EL (cell line): ENCODE results near the gene ARHGDIG.
"Not testable (repeated sequence)": the region's sequence is repeated elsewhere in the genome, so short reads cannot be mapped to it uniquely, and the experiment has no call there.

Experiments used
- DNase-seq: peaks from one replicate; pipeline ENCODE4 v3.0.0-alpha.2; 2016

The ARHGDIG gene

DNA sequence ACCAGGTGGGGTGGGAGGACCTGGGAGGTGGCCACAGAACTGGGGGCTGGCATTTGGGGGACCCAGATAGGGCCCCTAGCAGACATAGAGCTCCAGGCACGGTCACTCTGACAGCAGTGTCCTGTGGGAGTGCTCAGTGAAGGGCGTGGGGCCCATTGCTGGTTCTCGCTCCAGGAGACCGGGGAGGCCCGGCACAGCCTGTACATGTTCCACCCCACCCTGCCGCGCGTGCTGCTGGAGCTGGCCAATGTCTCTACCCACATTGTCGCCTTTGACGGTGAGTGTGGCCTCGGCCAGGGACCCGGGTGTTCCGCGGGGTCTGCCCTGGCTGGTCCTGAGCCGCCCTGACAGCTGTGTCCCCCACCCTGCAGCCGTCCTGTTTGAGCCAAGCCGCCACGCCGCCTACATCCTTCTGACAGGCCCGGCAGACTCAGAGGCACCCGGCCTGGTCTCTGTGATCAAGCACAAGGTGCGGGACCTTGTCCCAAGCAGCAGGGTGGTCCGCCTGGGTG lies 15.9 kb upstream of the ARHGDIG start:
- DNase-seq, result no peak

DNA sequence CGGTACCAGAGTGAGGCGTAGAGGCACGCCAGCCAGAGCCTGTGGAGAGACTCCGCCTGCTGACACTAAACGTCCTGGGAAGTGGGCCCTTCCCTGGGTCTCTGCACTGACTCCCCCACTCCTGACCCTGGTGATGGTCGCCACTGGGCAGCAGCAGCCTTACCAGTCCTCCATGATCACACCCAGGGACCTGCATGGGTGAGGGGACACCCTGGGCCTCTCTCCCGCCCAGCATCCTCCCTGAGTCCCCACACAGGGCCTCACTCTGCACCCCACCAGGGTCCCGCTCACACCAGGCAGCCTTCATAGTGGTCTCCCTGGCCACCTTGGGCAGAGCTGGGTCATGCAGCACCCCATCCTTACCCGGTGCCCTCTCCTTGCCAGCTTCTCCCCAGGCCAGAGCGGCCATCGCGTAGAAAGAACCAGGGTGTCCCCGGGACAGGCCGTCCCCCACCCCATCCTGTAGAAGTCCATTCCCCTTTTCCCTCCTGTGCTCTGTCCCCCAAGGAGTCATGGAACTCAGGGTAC lies 15.3 kb upstream of the ARHGDIG start:
- no peak for DNase-seq

DNA sequence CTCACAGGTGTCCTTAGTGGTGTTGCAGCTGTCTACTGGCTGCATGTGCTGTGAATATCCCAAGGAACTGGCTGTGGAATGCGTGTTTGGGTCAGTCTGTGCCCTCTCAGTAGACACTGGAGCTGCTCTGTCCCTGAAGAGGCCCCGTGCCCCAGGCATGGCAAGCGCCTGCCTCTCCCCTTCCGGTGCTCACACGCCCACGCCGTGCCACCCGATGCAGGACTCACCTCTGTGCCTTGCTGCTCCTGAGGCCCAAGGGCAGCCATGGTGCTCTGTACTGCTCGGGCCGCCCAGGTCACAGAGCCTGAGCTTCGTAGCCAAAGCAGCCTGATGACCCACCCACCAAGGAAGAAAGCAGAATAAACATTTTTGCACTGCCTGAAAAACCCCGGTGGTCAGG lies 14.7 kb upstream of the ARHGDIG start:
- no peak for DNase-seq

DNA sequence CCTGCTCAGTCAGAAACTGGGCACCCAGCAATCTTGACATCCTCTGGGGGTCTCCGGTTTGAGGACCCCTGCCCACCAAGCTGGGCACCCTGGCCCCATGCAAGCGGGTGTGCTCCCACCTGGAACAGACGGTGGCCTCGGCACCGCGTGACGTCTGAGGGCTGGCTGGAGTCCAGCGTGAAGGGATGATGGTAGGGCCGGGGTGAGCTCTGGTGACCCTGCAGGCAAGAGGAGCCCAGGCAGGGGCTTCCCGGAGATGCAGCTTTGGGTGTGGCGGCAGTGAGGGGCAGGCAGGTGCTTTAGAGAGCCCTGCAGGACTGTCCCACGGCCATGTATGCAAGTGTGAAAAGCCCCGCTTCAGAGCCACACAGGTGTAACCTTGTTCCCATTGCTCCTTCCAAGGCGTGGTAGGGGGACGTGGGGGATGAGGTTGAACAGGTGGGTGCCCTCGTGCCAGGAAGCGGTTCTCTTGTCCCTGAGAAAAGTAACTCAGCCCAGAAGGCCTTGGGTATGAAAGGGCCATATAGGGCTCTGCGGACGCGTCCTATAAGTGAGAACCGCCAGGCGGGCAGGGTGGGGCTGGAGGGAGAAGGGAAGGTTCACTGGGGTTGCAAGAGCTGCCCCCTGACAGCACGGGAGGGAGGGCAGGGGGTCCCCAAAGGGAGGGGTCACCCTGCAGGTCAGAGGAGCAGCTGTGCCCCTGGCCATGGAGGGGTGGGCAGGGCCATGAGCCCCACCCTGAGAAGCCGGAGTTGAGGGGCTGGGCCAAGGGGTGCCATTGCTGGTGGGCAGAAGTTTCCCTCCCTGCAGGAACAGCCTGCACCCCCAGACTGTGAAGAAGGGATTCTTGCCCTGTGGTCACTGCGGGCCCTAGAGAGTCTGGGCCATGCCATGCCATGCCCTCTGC lies 13.9 kb upstream of the ARHGDIG start:
- DNase-seq, result no peak

DNA sequence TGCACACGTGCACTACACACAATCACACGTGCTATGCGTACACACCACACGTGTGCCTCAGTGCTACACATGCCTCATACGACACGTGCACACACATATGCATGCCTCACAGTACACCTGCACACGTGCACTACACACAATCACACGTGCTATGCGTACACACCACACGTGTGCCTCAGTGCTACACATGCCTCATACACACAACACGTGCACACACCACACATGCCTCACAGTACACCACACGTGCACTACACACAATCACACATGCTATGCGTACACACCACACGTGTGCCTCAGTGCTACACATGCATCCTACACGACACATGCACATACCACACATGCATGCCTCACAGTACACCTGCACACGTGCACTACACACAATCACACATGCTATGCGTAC lies 12.8 kb upstream of the ARHGDIG start:
- DNase-seq, result not testable (repeated sequence)

DNA sequence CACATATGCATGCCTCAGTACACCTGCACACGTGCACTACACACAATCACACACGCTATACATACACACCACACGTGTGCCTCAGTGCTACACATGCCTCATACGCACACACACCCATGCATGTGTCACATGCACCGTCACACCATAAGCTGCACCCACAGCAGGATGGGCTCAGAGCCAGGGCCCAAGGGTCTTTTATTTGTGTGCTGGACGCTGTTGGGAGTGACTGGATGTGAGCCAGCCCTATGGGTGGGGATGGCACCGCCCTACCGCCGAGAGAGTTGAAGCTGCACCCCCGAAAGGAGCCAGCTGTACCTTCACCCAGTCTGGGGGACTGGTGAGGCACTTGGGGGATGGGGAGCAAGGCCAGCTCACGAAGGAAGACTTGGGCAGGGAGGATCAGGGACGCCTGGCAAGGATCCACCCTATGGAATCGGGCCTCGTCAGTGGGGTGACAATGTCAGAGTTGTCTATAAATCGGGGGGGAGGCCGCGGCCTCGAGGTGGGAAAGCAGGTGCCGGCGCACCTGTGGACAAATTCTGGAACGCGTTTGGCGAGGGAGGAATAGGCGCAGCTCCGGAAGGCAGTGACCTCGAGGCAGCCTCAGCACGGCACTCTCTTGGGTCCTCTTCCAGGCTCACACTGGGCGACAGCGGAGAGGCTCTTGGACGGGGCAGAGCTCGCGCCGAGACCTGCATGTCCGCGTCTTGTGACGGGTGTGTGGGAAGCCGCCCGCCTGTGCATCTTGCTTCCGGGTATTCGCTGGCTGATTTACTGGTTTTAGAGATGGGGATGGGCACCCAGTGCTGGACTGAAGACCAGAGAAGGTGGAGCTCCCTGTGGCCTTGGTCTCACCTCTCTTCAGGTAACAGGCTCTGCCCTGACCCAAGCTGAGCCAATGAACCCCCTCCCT lies 12.0 kb upstream of the ARHGDIG start:
- no peak for DNase-seq

DNA sequence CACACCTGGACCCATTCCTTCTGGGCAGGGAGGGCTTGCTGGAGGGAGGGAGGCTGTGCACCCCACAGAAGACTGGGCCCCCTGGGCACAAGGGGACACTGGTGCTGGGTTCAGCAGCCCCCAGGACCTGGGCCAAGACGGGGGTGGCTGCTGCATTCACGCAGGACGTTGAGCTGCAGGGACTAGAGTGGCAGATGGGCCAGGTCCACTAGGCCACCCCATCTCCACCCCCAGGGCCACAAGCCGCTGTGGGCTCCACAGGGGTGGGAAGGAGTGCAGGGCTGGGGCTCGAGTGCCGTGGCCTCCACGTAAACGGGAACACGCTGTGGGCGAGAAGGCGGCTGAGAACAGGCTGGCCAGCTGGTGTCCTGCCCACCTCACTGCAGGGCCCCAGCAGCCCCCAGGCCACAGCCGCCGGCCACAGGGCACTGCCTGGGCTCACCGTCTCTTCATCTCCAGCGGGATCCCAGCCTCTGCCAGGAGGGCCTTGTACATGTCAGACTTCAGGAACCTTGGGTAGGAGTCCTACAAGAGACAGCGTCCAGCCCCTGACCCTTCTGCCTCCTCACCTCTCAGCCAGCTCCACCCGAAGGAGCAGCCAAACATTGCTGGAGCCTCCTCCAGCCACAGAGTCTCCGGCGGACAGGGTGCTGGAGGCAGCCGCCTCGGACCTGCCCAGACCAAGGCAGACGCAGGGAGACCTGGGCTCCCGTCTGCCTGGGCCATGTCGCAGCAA lies 11.2 kb upstream of the ARHGDIG start:
- no peak for DNase-seq

DNA sequence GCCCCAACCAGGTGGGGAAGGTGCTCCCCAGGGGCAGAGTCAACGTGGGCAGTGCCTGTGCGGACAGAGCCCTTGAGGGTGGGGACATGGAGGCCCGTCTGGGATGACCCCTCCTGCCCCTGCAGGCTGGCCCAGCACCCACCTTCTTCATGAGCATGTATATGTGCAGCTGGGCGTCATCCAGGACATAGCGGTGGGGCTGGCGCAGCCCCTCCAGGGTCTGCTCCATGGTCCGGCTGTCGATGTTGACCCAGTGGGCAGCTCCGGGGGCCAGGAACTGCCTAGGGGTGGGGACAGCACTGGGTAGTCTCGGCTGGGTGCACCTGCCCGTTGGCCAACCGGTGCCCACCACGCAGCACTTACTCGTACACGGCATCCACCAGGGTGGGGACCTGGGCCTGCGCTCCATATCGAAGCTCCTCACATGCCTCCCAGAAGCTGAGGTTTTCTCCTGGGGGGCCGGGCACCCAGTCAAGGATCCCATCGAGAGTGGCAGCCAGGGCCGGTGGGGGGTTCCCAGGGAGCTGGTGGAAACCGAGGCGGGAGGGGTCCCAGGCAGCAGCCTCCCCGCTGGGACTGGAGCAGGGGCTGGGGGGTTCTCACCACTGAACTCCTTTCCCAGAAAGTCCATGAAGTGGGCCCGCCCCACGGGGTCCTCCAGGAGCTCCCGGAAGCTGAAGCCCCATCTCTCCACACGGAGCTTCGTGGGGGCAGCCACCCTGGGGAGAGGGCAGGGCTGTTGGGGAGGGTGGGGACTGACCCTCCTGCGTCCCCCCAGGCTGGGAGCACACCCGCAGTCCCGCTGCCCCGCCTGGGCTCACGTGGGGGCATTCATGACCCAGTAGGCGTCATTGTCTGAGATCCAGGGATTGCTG lies 9.8 kb upstream of the ARHGDIG start:
- no peak for DNase-seq

DNA sequence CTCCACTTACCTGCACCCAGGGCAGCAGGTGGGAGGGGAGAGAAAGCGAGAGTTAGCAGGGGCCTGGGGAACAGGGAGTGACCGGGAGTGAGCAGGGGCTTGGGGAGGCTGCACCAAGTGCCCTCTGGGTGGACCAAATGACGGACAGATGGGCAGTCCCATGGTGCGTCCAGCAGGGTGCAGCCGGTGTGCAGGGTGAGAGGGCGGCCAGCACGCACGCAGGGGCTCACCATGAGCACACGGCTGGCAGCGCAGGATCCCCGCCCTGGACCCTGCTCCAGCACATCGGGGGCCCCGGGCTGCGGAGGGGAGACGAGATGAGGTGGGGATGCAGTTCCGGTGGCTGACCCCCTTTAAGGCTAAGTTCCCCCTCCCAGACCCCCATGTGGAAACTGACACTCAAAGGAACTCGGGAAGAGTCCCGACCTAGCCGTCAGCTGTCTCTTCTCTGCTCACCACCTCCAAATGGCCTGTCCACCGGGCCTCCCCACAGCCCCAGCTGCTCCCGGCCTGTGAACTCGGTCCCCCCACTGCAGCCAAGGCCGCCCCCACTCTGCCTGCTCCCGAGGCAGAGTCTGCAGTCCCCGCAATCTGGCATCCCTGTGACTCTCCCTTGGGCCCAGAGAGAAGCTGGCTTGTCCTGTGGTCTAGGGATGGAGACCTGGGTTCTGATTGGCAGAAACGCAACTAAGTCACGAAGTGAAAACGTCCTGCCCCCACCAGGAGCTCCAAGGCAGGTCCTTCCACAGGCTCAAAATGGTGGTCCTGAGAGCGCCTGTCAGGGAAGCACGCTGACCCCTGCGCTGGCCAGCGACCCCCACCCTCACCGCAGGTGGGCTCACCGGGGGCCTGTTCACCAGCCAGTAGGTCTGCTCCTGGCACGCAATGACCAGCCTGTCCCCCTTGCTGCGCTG lies 7.5 kb upstream of the ARHGDIG start:
- DNase-seq, result no peak

DNA sequence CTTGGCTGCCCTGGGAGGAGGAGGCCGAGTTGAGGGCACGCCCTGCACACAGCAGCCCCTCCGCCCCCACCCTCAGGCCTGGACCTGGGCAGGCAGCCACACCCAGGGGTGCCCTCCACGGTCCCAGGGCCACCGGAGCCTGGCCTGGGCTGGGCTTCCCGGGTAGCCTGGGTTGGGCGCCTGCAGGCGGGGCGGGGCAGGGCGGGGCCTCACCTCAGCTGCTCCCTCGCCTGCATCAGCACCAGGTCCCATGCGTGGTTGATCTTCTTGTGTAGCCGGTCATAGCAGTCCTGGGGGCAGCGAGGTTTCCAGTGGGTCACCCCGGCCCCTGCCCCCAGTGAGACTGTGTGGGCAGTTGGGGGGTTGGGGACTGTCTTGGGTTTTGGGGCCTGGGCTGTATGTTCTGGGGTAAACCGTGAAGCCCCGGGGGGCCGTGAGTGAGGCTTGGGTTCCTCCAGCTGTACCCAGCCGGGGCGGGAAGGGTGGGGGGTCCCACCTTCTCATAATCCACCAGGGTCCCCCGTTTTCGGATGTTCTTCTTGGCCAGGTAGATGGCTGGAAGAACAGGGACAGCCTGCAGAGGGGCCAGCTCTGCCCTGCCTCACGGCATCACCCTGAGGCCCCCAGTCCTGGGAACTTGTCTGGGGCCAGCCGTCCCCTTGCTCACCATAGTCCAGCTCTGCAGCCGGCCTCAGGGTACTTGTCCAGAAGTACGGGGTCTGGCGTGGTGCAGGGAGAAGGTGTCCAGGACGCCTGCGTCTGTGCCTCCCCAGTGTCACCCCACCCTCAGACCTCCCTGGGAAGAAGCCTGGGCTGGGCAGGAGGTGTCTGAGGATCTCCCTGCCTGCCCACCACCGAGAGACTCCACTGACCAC lies 6.6 kb upstream of the ARHGDIG start:
- no peak for DNase-seq

DNA sequence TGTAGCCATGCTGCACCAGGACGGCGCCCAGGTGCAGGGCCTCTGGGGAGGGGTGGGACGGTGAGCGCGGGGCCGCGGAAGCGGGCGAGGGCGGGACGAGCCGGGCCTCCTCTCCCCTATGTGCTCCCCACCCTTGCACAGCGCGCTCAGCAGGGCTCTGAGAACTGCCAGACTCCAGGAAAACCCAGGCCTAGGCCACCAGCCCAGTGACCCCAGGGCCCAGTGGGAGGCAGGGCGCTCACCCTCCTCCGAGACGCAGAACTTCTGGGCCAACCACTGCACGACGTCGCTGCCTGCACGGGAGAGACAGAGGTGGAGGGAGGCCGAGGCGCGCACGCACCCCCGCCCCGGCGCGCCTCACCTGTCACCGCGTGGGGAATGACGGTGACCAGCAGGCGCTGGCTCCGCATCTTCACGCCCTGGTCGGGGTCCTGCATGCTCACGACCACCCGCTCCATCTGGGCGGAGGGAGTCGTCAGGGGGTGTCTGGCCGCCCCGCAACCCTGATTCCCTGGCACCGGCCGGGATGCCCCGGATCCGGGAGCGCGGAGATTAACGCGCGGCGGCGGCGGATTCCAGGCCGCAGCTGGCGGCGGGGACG lies 5.2 kb upstream of the ARHGDIG start:
- DNase-seq, result no peak

DNA sequence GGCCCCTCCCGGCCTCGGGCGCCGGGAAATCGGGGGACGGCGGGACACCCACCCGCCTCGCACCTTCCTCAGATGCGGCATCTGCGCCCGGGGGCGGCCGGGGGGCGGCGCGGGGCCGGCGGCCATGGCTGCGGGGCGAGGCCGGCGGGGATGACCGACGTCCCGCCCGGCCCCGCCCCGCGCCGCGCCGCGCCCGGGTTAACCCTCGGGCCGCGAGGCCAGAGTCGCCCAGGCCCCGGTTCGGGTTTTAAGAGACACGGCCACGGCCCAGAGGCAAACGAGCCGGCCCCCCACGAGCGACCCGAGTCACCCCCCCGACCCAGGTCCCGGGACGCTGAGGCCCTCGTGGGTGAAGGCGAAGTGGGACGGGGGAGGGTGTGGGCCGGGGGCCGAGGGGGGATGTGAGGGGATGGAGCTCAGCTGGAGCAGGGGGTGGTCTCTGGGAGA lies 4.6 kb upstream of the ARHGDIG start, which contains the start of gene RGS11:
RGS11 (minus strand) TSS at position 159 of the 447 bp plus-strand sequence; CDS start at position 126, 33 bp downstream.
- no peak for DNase-seq

DNA sequence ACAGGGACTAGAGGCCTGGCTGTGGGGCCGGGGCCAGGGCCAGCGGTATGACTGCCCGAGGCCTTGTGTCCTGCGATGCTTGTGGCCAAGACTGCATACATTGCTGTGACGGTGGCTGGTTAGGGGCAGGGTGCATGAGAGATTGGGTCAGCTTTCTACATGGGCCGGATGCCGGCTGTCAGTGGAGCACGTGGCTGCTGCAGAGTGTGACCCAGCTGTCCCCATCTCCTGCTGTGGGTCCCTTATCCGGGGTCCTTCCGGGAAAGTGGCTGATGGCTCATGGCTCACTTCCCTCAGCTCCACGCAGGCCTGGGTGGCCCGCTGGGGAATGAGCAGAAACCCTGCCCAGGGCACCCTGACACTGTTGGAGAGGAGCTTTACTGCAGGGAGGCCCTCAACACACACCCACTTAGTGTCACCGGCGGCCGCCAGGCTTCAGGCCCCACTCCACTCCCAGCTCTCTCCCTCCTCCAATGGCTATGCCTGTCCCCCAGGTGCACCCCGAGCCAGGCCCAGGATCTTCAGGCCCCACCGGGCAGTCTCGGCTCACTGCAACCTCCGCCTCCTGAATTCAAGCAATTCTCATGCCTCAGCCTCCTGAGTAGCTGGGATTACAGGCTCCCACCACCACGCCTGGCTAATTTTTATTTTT lies 3.8 kb upstream of the ARHGDIG start:
- DNase-seq, result no peak

DNA sequence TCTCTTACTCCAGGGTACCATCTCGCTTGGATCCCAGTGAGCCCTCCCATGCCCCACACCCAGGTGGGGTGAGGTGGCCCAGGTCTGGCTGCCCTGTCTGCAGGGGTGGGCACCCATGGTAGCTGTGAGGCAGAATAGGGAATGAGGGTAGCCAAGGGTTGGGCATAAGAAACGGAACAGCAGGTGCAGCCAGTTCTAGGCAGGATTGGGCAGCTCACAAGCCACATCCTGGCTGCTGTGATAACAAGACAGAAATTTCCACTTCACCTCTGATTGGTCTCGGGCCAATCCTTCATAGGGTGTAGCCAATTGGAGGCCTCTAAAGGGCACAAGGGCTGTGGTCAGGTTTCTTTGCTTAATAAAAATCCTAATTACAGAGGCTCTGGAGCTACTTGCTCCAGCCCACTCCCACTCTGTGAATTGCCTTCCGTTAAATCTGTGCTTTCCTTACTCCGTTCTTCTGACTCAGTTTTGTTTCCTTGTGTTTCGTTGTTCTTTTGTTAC lies 1.5 kb upstream of the ARHGDIG start:
- DNase-seq, result peak; percentile 21

DNA sequence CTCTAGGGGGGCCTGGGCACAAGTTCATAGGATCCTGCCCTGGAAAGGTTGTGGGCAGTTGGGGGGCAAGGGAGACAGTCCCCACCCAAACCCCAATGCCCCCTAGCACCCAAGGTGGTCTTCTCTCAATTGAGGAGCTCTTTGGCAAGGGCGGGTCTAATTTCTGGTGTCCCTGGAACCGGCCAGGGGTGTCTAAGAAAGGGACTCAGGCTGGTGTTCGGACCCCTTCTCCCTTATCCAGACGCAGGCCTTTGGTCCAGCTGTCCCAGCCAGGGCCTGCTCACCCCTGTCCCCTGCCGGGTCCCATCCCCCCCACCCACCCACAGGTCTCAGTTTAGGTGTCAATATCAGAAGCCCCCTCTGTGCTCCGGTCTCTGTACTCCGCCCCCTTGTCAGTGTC lies 860 bp upstream of the ARHGDIG start:
- DNase-seq, result no peak

DNA sequence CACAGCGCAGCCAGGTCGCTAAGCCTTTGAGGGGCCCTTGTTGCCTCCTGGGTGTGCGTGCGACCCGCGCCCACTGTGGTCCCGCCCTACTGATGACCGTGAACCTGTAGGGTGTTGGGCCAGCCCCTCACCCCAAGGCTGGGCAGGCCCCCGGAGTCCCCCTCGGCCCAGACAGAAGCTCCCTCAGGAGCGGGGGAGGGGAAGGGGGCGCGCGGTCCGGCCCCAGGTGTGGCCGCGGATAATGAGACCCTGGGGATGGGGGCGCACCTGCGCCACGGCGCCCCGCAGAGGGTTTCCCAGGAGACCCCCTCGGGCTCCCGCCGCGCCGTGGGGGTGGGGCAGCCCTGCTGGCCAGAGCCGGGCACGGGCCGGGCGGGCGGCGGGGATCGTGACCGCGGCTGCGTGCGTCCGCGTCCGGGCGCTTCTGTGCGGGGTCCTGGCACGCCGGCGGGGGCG lies 358 bp upstream of the ARHGDIG start:
- no peak for DNase-seq

DNA sequence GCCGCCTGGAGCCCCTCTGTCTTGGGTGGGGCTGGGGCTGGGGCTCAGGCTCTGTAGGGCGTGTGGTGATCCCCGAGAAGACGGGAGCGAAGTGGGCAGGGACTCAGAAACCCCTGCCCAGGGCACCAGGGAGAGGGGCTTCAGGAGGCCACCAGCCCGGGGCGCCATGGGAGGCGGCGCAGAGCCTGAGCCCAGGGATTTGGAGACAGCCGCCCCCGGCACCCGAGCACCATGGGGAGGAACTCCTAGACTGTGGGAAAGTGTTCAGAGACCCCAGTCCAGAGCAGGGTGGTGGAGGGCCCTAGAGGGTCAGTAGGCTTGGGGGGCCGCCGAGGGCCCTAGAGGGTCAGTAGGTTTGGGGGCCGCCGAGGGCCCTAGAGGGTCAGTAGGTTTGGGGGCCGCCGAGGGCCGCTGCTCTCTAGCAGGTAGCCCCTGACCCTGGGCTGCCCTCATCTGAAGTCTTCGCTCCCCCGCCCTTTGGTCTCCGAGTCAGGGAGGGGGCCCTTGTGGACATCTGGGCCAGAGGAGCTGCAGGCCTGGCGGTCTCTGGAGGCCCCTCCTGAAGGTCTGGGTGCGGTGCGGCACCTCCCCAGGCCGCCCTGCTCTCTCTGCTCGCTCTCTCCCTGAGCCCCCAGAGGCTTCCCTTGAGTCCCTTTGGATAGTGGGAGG lies 734 bp downstream of the ARHGDIG start:
- no peak for DNase-seq
